Measurements from ENCODE around the gene CPT1B. TPM values are rescaled to one million over a fixed set of nuclear protein-coding genes. Genes with fewer than 3 reads are reported as not detected.

The CPT1B gene
- total and polyA plus RNA-seq, 10 of the 15 experiments (the other 5 are each of a cell fraction or from before 2014, with no cell fraction given): 3.5 to 54.0 (median 21.7) TPM

DNA sequence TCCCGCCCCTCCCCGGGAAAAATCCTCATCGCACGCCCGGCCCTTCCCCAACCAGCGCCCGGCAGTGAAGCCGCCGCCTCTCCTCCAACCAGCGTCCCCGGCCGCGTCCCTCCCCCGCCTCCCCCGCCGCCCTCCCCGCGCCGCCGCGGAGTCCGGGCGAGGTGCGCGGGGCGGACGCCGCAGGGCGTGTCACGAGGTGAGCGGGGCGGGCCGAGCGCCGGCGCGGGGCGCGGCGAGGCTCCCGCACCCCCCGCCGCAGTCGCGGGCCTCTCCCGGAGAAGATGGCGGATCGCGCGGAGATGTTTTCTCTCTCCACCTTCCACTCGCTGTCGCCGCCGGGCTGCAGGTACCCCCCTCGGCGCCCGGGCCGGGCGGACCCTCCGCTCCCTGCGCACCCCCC lies 22.3 kb upstream of the CPT1B start, which contains the start of gene MAPK8IP2:
MAPK8IP2 (plus strand) TSS at position 256 of the 400 bp plus-strand sequence; CDS start at position 282, 26 bp downstream.
- in situ Hi-C loops (cut with MboI) (no loop called here), intact Hi-C loops (cut with micrococcal nuclease; ENCODE audit: unreplicated experiment) (no loop called here)
- H3K9me3 ChIP-seq (replicated peaks; ENCODE audit: control insufficient read depth, insufficient read depth, low read length): no peaks in the 10 kb centered on the region
- no peak for TF ChIP-seq RCOR1 (conservative IDR thresholded peaks at IDR 0.05; ENCODE audit: low read depth, low read length)
- no peak for TF ChIP-seq IKZF2 (IDR thresholded peaks at IDR 0.05)
- no peak for TF ChIP-seq ZNF24 (IDR thresholded peaks at IDR 0.05)
- TF ChIP-seq PAX5 (IDR thresholded peaks at IDR 0.05; ENCODE audit: borderline replicate concordance, low read depth, low read length): no peak
- no peak for TF ChIP-seq ATF7 (IDR thresholded peaks at IDR 0.05; ENCODE audit: low read depth)
- TF ChIP-seq BRCA1 (IDR thresholded peaks at IDR 0.05; ENCODE audit: low read depth, low read length): no peak
- no peak for TF ChIP-seq SPI1 (IDR thresholded peaks at IDR 0.05; ENCODE audit: borderline replicate concordance, insufficient read depth, low read depth, low read length)
- TF ChIP-seq NR2C1 (IDR thresholded peaks at IDR 0.05): no peak
- TF ChIP-seq BHLHE40 (IDR thresholded peaks at IDR 0.05; ENCODE audit: borderline replicate concordance in 1 of 2, low read depth in 2 of 2, low read length in 1 of 2): no peak
- TF ChIP-seq RUNX3 (IDR thresholded peaks at IDR 0.05; ENCODE audit: low read length): no peak
- TF ChIP-seq PML (IDR thresholded peaks at IDR 0.05; ENCODE audit: low read length): no peak
- TF ChIP-seq, protein P1, sequence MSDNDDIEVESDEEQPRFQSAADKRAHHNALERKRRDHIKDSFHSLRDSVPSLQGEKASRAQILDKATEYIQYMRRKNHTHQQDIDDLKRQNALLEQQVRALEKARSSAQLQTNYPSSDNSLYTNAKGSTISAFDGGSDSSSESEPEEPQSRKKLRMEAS (IDR thresholded peaks at IDR 0.05; ENCODE audit: low read depth, low read length): no peak
- no peak for TF ChIP-seq RAD51 (IDR thresholded peaks at IDR 0.05)
- no peak for TF ChIP-seq TARDBP (IDR thresholded peaks at IDR 0.05; ENCODE audit: borderline replicate concordance)
- no peak within 1 kb of the TSS for H2AFZ ChIP-seq (ENCODE audit: control insufficient read depth, low read depth, low read length)
- no TSS peak for BruUV-seq (replicated peaks)
- H3K4me2 ChIP-seq (ENCODE audit: control insufficient read depth, insufficient read depth): peak within 1 kb of the TSS; percentile 25; the same call in 1 of the 2 replicates
- no peak within 1 kb of the TSS for H3K9ac ChIP-seq (ENCODE audit: control insufficient read depth, insufficient read depth, low read length)
- WGBS (ENCODE audit: insufficient coverage, insufficient replicate concordance, low lambda C conversion rate, missing lambda C conversion rate): 0% methylated on average over 1 of the region's 61 CpGs
- no peaks in the 10 kb centered on the region for H3K4me1 ChIP-seq (ENCODE audit: control insufficient read depth, insufficient read depth, low read length)
- no peak within 1 kb of the TSS for H3K4me3 ChIP-seq
- ChIA-PET RAD21 (ENCODE audit: unreplicated experiment) (no interaction called here), POLR2A (no interaction called here), CTCF (no interaction called here), SMC1A (ENCODE audit: uncharacterized antibody, unreplicated experiment) (no interaction called here)
- H3K79me2 ChIP-seq (ENCODE audit: control insufficient read depth, insufficient read depth, low read length): no peaks in the 10 kb centered on the region
- H3K27ac ChIP-seq (ENCODE audit: control insufficient read depth, insufficient read depth): no peak within 1 kb of the TSS
- no peaks in the 10 kb centered on the region for H4K20me1 ChIP-seq (ENCODE audit: control insufficient read depth, insufficient read depth)
- peaks cover 5 to 6% of the 10 kb centered on the region in 2 experiments; a peak in 3 of 4 replicates for H3K27me3 ChIP-seq (replicated peaks in 1 of 2; ENCODE audit: control insufficient read depth in 2 of 2, insufficient read depth in 2 of 2, low read length in 1 of 2)
- H3K36me3 ChIP-seq (ENCODE audit: control insufficient read depth in 2 of 2, insufficient read depth in 2 of 2, low read length in 1 of 2): no peaks in the 10 kb centered on the region
- ATAC-seq: no peak
- no peak for FAIRE-seq
- no peak for DNase-seq (ENCODE audit: low read depth, low spot score)
